ENCODE measurements around the gene BIN1.

DNA sequence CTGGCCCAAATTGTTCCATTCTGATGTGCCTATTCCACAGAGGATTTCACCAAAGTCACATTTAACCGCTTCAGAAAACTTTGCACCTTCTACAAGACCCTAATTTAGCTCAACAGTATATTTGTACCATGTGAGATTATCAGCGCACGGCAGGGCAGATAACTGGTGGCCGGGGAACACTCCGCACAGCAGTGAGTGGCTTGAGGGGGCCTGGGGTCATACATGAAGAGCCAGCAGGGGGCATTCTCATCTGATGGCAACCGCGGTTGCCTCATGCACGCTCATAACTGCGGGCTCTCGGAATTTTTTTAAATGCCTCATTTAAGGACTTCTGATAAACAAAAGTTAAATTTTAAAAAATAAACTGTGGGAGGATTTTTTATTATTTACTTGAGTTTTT is 84.1 kb downstream of the BIN1 start:
- TF ChIP-seq, protein P1, sequence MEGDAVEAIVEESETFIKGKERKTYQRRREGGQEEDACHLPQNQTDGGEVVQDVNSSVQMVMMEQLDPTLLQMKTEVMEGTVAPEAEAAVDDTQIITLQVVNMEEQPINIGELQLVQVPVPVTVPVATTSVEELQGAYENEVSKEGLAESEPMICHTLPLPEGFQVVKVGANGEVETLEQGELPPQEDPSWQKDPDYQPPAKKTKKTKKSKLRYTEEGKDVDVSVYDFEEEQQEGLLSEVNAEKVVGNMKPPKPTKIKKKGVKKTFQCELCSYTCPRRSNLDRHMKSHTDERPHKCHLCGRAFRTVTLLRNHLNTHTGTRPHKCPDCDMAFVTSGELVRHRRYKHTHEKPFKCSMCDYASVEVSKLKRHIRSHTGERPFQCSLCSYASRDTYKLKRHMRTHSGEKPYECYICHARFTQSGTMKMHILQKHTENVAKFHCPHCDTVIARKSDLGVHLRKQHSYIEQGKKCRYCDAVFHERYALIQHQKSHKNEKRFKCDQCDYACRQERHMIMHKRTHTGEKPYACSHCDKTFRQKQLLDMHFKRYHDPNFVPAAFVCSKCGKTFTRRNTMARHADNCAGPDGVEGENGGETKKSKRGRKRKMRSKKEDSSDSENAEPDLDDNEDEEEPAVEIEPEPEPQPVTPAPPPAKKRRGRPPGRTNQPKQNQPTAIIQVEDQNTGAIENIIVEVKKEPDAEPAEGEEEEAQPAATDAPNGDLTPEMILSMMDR (IDR thresholded peaks at IDR 0.05): no peak
- TF ChIP-seq EZH2 (IDR thresholded peaks at IDR 0.05): no peak
- TF ChIP-seq EZH2phosphoT487 (IDR thresholded peaks at IDR 0.05): no peak

Data from neural progenitor cell (in vitro differentiated cells).